Stimulated activated naive CD8-positive, alpha-beta T cell treated with anti-CD3 and anti-CD28 coated beads, Interleukin-15, Interleukin-2, amounts not matched to agents 100 U/mL and 50 U/mL, for 24 hours (primary cell): Measurements from ENCODE around the gene AVPR1A.

Experiments used
- ATAC-seq: fragments of 150-1000 bp; cut with Tn5 transposase; one replicate; pipeline ENCODE4 v1.10.0; 2021
- DNase-seq: peaks from one replicate; pipeline ENCODE4 v3.0.0; 2021

AVPR1A gene

DNA sequence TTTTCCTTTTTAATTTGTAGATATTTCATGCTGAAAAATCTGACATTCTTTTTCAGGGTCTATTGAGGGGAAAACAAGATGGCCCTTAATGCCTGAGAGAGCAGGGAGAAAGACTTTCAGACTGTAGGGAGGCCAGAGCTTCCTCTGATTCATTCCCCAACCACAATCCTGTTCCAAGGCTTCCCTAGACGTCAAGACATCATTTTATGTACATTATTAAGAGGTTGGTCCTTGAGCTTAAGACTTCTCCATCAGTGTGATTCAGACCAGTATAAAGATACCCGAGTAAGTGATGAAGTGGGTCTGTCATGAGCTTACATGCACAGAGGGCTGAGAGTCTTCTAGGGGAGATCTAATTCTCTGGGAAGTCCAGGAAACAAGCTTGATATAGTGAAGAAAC is 57.3 kb downstream of the AVPR1A start:
- no peak for ATAC-seq
- DNase-seq = no peak

DNA sequence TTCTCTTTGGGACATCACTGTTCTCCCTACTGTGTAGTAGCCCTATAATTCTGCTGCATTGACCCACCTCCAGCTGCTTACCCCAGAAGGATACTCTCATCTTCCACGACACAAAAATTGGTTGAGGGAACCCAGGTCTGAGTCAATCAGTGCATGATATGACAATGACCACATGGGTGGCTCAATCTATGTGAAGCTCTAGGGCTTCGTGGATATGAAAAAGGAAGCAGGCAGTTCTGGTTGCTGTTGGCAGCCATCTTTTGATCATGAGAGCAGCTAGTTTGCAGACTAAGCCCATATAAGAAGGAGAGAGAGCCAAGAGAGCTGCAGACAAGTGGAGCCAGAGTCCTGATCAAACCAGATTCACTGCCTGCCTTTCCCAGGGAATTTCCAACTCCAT is 57.9 kb downstream of the AVPR1A start:
- DNase-seq (no peak), ATAC-seq (no peak)
